ENCODE results near the gene CUL7.

DNA sequence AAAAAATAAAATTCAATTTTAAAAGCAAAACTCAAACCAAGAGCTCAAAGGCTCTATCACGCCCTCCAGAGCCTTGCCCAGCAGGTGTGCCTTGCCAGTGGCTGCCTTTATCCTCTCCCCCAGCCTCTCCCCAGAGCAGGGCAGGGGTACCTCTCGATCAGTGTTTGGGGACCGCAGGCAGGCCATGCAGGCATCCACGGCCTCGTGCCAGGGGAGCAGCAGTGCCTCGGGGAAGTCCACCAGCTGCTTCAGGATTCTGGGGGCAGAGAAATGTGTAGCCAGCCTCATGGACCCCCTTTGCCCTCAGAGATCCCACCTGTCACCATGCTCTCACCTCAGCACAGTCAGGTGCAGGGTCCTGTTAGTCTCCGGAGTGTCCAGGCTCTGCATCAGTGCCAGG is 5.7 kb downstream of the CUL7 start:
- no peak for TF ChIP-seq CTCF (IDR thresholded peaks at IDR 0.05; ENCODE audit: borderline replicate concordance, extremely low read depth, low read length, poor library complexity, severe bottlenecking)
- TF ChIP-seq EZH2 (IDR thresholded peaks at IDR 0.05; ENCODE audit: borderline replicate concordance, low read depth, low read length, severe bottlenecking), result no peak
